Fibroblast of skin of back (primary cell): ENCODE measurements around the gene NKX6-2.

Experiments
- DNase-seq: peaks from one replicate; pipeline ENCODE4 v3.0.0-alpha.2; 2013

Gene NKX6-2

DNA sequence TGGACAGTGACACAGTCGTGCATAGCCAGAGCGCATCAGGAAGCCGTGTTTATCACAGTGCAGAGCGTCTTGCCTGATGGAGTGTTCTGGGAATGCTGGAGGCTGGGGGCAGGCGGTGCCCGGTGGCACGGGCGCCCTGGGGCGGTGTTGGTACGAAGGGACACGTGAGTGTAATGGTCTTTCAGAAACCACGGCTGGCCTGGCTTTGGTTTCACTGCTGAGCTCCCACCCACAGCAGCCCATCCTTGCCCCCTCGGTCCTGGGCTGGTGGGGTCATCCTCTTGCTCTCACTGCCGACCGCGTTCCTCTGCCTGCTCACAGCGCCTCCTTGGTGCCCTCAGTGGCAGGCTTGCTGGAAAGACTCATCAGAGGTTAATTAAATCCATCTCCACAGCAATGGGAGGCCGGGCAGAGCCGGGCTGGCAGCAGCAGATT is 50.6 kb downstream of the NKX6-2 start:
- no peak for DNase-seq

GRCh38 chr10:132733926-132734325 is 52.0 kb downstream of the NKX6-2 start:
- DNase-seq: no peak
